ENCODE data around the gene MRTFA.

DNA sequence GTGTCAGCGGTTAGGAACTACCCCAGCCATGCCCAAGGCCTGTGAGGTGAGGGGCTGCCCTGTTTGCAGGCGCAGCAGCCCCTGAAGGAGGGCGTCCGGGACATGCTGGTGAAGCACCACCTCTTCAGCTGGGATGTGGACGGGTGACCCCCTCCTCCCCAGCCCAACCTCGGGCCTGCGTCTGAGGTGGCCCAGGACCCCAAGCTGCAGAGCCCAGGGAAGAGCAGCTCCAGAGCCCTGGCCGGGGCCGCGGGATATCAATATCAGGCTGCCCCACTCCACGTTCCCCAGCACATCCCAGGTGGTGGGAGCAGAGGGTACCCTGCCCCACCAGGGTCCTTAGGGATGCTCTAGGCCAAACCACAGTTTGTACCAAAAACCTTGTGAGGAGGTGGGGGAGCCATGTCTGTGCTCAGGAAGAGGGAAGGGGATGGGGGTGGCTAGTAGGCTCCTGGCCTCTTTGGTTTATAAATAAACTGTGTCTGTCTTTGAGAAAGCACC, 226.9 kb downstream of the MRTFA start:
- TF ChIP-seq, protein P1, sequence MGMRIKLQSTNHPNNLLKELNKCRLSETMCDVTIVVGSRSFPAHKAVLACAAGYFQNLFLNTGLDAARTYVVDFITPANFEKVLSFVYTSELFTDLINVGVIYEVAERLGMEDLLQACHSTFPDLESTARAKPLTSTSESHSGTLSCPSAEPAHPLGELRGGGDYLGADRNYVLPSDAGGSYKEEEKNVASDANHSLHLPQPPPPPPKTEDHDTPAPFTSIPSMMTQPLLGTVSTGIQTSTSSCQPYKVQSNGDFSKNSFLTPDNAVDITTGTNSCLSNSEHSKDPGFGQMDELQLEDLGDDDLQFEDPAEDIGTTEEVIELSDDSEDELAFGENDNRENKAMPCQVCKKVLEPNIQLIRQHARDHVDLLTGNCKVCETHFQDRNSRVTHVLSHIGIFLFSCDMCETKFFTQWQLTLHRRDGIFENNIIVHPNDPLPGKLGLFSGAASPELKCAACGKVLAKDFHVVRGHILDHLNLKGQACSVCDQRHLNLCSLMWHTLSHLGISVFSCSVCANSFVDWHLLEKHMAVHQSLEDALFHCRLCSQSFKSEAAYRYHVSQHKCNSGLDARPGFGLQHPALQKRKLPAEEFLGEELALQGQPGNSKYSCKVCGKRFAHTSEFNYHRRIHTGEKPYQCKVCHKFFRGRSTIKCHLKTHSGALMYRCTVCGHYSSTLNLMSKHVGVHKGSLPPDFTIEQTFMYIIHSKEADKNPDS (CRISPR knock-in tag; IDR thresholded peaks at IDR 0.05), result no peak
- TF ChIP-seq SIN3A (IDR thresholded peaks at IDR 0.05; ENCODE audit: borderline replicate concordance, low read depth, low read length) (no peak), ETV6 (CRISPR knock-in tag; conservative IDR thresholded peaks at IDR 0.05) (no peak), RFX5 (IDR thresholded peaks at IDR 0.05; ENCODE audit: low read depth, low read length) (no peak), ZNF776 (CRISPR knock-in tag; IDR thresholded peaks at IDR 0.05) (no peak), TOPORS (CRISPR knock-in tag; IDR thresholded peaks at IDR 0.05) (no peak), KLF16 (CRISPR knock-in tag; IDR thresholded peaks at IDR 0.05) (no peak)

Measured in HepG2 (cell line).